HepG2 (cell line): ENCODE measurements around the gene KIF20A.

Source experiments
- ATF4 ChIP-seq, 2 experiments: fragments of 450-650 bp in 1 of 2; sonication (generic) in 1 of 2; formaldehyde crosslinking; IDR thresholded peaks; 2 replicates each; pipeline versions ENCODE4 v1.5.0 to v1.8.0; 2020 to 2022; ENCODE audit warnings: mild to moderate bottlenecking in 1 of 2, missing genetic modification reagents in 1 of 2
- CTCF ChIP-seq: sonication (generic); formaldehyde crosslinking; IDR thresholded peaks from 2 replicates; pipeline ENCODE4 v1.5.0; 2020; ENCODE audit warnings: mild to moderate bottlenecking, missing genetic modification reagents, moderate library complexity
- HCFC1 ChIP-seq: fragments of 150-350 bp; IDR thresholded peaks from 2 replicates; pipeline ENCODE4 v1.6.1; 2014; ENCODE audit warnings: low read depth, low read length
- KDM5B ChIP-seq: sonication (generic); formaldehyde crosslinking; IDR thresholded peaks from 2 replicates; pipeline ENCODE4 v1.4.0; 2020; ENCODE audit warnings: missing genetic modification reagents, mild to moderate bottlenecking, borderline replicate concordance
- KLF16 ChIP-seq, 2 experiments: sonication (generic) in 1 of 2; formaldehyde crosslinking in 1 of 2; IDR thresholded peaks; 2 replicates each; pipeline versions ENCODE4 v1.6.1 to v1.8.0; 2016 to 2023; ENCODE audit warnings: missing genetic modification reagents in 2 of 2, missing compliant biosample characterization in 1 of 2
- POLR2A ChIP-seq, 2 experiments: IDR thresholded peaks; 2 replicates each; pipeline ENCODE4 v1.6.1; 2011; ENCODE audit warnings: low read depth in 2 of 2, low read length in 2 of 2, mild to moderate bottlenecking in 1 of 2, moderate library complexity in 1 of 2; ENCODE audit not compliant: insufficient read depth in 1 of 2
- SMYD3 ChIP-seq: sonication (generic); formaldehyde crosslinking; IDR thresholded peaks from 2 replicates; pipeline ENCODE4 v1.8.1; 2023; ENCODE audit warnings: mild to moderate bottlenecking, missing genetic modification reagents
- SP5 ChIP-seq: IDR thresholded peaks from 2 replicates; pipeline ENCODE4 v1.6.1; 2016; ENCODE audit warnings: low read depth, borderline replicate concordance
- TARDBP ChIP-seq: sonication (generic); formaldehyde crosslinking; IDR thresholded peaks from 2 replicates; pipeline ENCODE4 v1.8.0; 2022; ENCODE audit warnings: mild to moderate bottlenecking, missing genetic modification reagents
- TOE1 ChIP-seq: sonication (generic); formaldehyde crosslinking; IDR thresholded peaks from 2 replicates; pipeline ENCODE4 v1.4.0; 2020; ENCODE audit warnings: mild to moderate bottlenecking, missing genetic modification reagents
- ZFP1 ChIP-seq: IDR thresholded peaks from 2 replicates; pipeline ENCODE4 v1.6.1; 2016
- TF ChIP-seq, protein P1 (sequence below): conservative IDR thresholded peaks from 2 replicates; pipeline ENCODE4 v1.6.1; 2018; ENCODE audit warnings: missing genetic modification reagents
- TF ChIP-seq, protein P2 (sequence below): IDR thresholded peaks from 2 replicates; pipeline ENCODE4 v1.6.1; 2012; ENCODE audit warnings: inconsistent platforms
- TF ChIP-seq, protein P3 (sequence below): sonication (generic); formaldehyde crosslinking; IDR thresholded peaks from 2 replicates; pipeline ENCODE4 v1.4.0; 2020; ENCODE audit warnings: missing genetic modification reagents, borderline replicate concordance

- TF ChIP-seq ZFP1 (CRISPR knock-in tag) (no peak), CTCF (CRISPR knock-in tag) (no peak), ATF4 (CRISPR knock-in tag; IDR thresholded peaks at IDR 0.05) (no peak), TOE1 (CRISPR knock-in tag) (no peak), POLR2A (IDR thresholded peaks at IDR 0.05; ENCODE audit: insufficient read depth in 1 of 2, low read depth in 2 of 2, low read length in 2 of 2) (no peak), SMYD3 (no peak), KLF16 (CRISPR knock-in tag; IDR thresholded peaks at IDR 0.05) (no peak), TARDBP (CRISPR knock-in tag) (no peak), KDM5B (CRISPR knock-in tag) (no peak), HCFC1 (no peak), SP5 (no peak)
- TF ChIP-seq, protein P1, sequence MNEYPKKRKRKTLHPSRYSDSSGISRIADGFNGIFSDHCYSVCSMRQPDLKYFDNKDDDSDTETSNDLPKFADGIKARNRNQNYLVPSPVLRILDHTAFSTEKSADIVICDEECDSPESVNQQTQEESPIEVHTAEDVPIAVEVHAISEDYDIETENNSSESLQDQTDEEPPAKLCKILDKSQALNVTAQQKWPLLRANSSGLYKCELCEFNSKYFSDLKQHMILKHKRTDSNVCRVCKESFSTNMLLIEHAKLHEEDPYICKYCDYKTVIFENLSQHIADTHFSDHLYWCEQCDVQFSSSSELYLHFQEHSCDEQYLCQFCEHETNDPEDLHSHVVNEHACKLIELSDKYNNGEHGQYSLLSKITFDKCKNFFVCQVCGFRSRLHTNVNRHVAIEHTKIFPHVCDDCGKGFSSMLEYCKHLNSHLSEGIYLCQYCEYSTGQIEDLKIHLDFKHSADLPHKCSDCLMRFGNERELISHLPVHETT, result no peak
- TF ChIP-seq, protein P2, sequence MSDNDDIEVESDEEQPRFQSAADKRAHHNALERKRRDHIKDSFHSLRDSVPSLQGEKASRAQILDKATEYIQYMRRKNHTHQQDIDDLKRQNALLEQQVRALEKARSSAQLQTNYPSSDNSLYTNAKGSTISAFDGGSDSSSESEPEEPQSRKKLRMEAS, result no peak
- TF ChIP-seq, protein P3, sequence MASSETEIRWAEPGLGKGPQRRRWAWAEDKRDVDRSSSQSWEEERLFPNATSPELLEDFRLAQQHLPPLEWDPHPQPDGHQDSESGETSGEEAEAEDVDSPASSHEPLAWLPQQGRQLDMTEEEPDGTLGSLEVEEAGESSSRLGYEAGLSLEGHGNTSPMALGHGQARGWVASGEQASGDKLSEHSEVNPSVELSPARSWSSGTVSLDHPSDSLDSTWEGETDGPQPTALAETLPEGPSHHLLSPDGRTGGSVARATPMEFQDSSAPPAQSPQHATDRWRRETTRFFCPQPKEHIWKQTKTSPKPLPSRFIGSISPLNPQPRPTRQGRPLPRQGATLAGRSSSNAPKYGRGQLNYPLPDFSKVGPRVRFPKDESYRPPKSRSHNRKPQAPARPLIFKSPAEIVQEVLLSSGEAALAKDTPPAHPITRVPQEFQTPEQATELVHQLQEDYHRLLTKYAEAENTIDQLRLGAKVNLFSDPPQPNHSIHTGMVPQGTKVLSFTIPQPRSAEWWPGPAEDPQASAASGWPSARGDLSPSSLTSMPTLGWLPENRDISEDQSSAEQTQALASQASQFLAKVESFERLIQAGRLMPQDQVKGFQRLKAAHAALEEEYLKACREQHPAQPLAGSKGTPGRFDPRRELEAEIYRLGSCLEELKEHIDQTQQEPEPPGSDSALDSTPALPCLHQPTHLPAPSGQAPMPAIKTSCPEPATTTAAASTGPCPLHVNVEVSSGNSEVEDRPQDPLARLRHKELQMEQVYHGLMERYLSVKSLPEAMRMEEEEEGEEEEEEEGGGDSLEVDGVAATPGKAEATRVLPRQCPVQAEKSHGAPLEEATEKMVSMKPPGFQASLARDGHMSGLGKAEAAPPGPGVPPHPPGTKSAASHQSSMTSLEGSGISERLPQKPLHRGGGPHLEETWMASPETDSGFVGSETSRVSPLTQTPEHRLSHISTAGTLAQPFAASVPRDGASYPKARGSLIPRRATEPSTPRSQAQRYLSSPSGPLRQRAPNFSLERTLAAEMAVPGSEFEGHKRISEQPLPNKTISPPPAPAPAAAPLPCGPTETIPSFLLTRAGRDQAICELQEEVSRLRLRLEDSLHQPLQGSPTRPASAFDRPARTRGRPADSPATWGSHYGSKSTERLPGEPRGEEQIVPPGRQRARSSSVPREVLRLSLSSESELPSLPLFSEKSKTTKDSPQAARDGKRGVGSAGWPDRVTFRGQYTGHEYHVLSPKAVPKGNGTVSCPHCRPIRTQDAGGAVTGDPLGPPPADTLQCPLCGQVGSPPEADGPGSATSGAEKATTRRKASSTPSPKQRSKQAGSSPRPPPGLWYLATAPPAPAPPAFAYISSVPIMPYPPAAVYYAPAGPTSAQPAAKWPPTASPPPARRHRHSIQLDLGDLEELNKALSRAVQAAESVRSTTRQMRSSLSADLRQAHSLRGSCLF (CRISPR knock-in tag), result no peak
Measured at GRCh38 chr5:138132543-138132942, 46.4 kb upstream of the KIF20A start.
